Neural progenitor cell (in vitro differentiated cells): ENCODE measurements around the gene ADCY2. TPM values are rescaled to one million over a fixed set of nuclear protein-coding genes. Genes with fewer than 3 reads are reported as not detected.

Experiments used
- DNase-seq: peaks from one replicate; pipeline ENCODE4 v3.0.0-alpha.2; 2016; ENCODE audit warnings: low spot score
- H2AFZ ChIP-seq: fragments of 200-600 bp; sonication (generic); replicated peaks from 2 replicates; pipeline ENCODE4 v1.6.1; 2016; ENCODE audit warnings: antibody characterized with exemption
- H3F3A ChIP-seq: fragments of 200-600 bp; sonication (generic); 2 replicates; pipeline ENCODE4 v1.6.1; 2016; ENCODE audit warnings: antibody characterized with exemption, low read depth
- H3K27ac ChIP-seq: fragments of 200-600 bp; sonication (generic); 2 replicates; pipeline ENCODE4 v1.5.1; 2016; ENCODE audit warnings: mild to moderate bottlenecking
- H3K27me3 ChIP-seq: fragments of 200-600 bp; sonication (generic); 2 replicates; pipeline ENCODE4 v1.6.1; 2016; ENCODE audit warnings: mild to moderate bottlenecking, moderate library complexity
- H3K36me3 ChIP-seq: fragments of 200-600 bp; sonication (generic); 2 replicates; pipeline ENCODE4 v1.5.1; 2016
- H3K4me1 ChIP-seq: fragments of 200-600 bp; sonication (generic); 2 replicates; pipeline ENCODE4 v1.6.1; 2016; ENCODE audit warnings: mixed run types
- H3K4me2 ChIP-seq: fragments of 200-600 bp; sonication (generic); 2 replicates; pipeline ENCODE4 v1.6.1; 2016
- H3K4me3 ChIP-seq: fragments of 200-600 bp; sonication (generic); 2 replicates; pipeline ENCODE4 v1.5.1; 2016
- H3K79me2 ChIP-seq: fragments of 200-600 bp; sonication (generic); 2 replicates; pipeline ENCODE4 v1.6.1; 2016; ENCODE audit warnings: low read depth
- H3K9ac ChIP-seq: fragments of 200-600 bp; sonication (generic); 2 replicates; pipeline ENCODE4 v1.6.1; 2016
- H3K9me3 ChIP-seq: fragments of 200-600 bp; sonication (generic); 2 replicates; pipeline ENCODE4 v1.5.1; 2016; ENCODE audit warnings: low read depth
- H4K20me1 ChIP-seq: fragments of 200-600 bp; sonication (generic); 2 replicates; pipeline ENCODE4 v1.6.1; 2016; ENCODE audit warnings: low read depth
- H3K27ac Mint-ChIP-seq: 3 replicates; pipeline ENCODE4 v1.8.0; 2021; ENCODE audit warnings: mixed read lengths
- H3K27me3 Mint-ChIP-seq: 2 replicates; pipeline ENCODE4 v1.8.0; 2022; ENCODE audit warnings: low read depth, mild to moderate bottlenecking, inconsistent platforms, moderate library complexity, mixed read lengths; ENCODE audit not compliant: insufficient read depth
- H3K36me3 Mint-ChIP-seq: 3 replicates; pipeline ENCODE4 v1.8.0; 2021; ENCODE audit warnings: mixed read lengths
- H3K4me1 Mint-ChIP-seq: 3 replicates; pipeline ENCODE4 v1.8.0; 2021; ENCODE audit warnings: mixed read lengths
- H3K4me3 Mint-ChIP-seq: 3 replicates; pipeline ENCODE4 v1.8.0; 2021; ENCODE audit warnings: mild to moderate bottlenecking, moderate library complexity, mixed read lengths
- H3K9me3 Mint-ChIP-seq: 3 replicates; pipeline ENCODE4 v1.8.0; 2020; ENCODE audit warnings: mixed read lengths
- EZH2 ChIP-seq: fragments of 200-600 bp; sonication (generic); IDR thresholded peaks from 2 replicates; pipeline ENCODE4 v1.6.1; 2017; ENCODE audit warnings: antibody characterized with exemption, mild to moderate bottlenecking, moderate library complexity
- EZH2phosphoT487 ChIP-seq: fragments of 200-600 bp; sonication (generic); IDR thresholded peaks from 2 replicates; pipeline ENCODE4 v1.6.1; 2017; ENCODE audit warnings: antibody characterized with exemption
- total RNA-seq: library from RNA; depleted of rRNA; stranded (reverse); fragments of >200 nt; gene quantifications from 2 replicates; pipeline ENCODE4 v1.2.3, GENCODE V29; 2015; ENCODE audit warnings: low replicate concordance
- TF ChIP-seq, protein P1 (sequence below): fragments of 200-600 bp; sonication (generic); IDR thresholded peaks from 2 replicates; pipeline ENCODE4 v1.5.1; 2017; ENCODE audit warnings: antibody characterized with exemption, mild to moderate bottlenecking

The ADCY2 gene
- total RNA-seq, 1 donor from 2014 or later = 1.2 TPM

DNA sequence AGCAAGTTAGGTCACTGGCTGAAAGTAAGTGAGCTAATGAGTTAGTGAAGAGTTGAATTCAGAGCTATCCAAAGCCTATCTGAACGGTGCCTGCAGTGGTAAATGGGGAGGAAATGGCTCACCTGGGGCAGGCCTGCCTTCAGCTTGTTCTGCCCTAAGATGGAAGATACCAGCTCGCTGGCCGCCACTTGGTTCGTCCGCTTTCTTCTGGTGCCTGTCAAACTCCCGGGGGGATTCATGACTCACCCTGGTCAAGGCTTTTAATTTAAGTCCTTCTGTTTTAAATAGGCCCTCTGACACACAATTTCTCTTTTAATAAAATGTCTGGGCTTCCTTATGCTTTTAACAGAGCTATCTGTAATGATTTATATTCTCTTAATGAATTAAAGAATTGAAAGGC is 376.2 kb downstream of the ADCY2 start:
- H3K27ac Mint-ChIP-seq = no peak overlapping the region
- no peaks in the 10 kb centered on the region for H3F3A ChIP-seq
- no peaks in the 10 kb centered on the region for H3K36me3 Mint-ChIP-seq
- H3K79me2 ChIP-seq = no peaks in the 10 kb centered on the region
- H3K4me1 Mint-ChIP-seq = peaks cover 4% of the 10 kb centered on the region
- no peaks in the 10 kb centered on the region for H3K9me3 ChIP-seq
- no peak for TF ChIP-seq EZH2phosphoT487
- TF ChIP-seq EZH2 = no peak
- TF ChIP-seq, protein P1, sequence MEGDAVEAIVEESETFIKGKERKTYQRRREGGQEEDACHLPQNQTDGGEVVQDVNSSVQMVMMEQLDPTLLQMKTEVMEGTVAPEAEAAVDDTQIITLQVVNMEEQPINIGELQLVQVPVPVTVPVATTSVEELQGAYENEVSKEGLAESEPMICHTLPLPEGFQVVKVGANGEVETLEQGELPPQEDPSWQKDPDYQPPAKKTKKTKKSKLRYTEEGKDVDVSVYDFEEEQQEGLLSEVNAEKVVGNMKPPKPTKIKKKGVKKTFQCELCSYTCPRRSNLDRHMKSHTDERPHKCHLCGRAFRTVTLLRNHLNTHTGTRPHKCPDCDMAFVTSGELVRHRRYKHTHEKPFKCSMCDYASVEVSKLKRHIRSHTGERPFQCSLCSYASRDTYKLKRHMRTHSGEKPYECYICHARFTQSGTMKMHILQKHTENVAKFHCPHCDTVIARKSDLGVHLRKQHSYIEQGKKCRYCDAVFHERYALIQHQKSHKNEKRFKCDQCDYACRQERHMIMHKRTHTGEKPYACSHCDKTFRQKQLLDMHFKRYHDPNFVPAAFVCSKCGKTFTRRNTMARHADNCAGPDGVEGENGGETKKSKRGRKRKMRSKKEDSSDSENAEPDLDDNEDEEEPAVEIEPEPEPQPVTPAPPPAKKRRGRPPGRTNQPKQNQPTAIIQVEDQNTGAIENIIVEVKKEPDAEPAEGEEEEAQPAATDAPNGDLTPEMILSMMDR = no peak
- H3K27ac ChIP-seq = no peak overlapping the region
- H3K27me3 ChIP-seq = no peaks in the 10 kb centered on the region
- no peak overlapping the region for H3K4me3 Mint-ChIP-seq
- no peak overlapping the region for H3K4me3 ChIP-seq
- no peaks in the 10 kb centered on the region for H3K36me3 ChIP-seq
- H3K27me3 Mint-ChIP-seq = peaks cover 3% of the 10 kb centered on the region
- H4K20me1 ChIP-seq = no peaks in the 10 kb centered on the region
- H3K4me1 ChIP-seq = peaks cover 6% of the 10 kb centered on the region
- no peak overlapping the region for H2AFZ ChIP-seq
- no peak for DNase-seq
- H3K9me3 Mint-ChIP-seq = no peaks in the 10 kb centered on the region
- H3K4me2 ChIP-seq = no peak overlapping the region
- no peak overlapping the region for H3K9ac ChIP-seq

DNA sequence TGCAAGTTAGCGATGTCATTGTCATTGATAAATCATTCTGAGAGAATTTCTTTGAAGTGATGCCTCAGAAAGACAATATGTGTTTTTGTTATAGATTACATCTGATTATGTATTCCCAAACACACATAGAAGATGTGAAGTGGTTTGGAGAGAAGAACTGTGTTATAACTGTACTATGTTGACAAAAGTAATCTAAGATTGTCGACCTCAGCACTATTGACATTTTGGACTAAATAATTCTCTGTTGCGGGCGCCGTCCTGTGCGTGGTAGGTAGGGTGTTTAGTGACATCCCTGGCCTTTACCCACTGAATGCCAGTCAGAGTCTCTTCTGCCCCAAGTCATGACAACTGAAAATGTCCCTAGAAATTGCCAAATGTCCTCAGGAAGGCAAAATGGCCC is 377.2 kb downstream of the ADCY2 start:
- no peak for TF ChIP-seq EZH2
- TF ChIP-seq, protein P1 = no peak
- no peak for TF ChIP-seq EZH2phosphoT487
- Histone ChIP-seq H3F3A (no peaks in the 10 kb centered on the region), H2AFZ (no peak overlapping the region), H3K27ac (no peak overlapping the region), H3K79me2 (no peaks in the 10 kb centered on the region), H3K36me3 (no peaks in the 10 kb centered on the region), H3K4me1 (peaks cover 6% of the 10 kb centered on the region), H3K27me3 (no peaks in the 10 kb centered on the region), H3K4me3 (no peak overlapping the region), H4K20me1 (no peaks in the 10 kb centered on the region), H3K9ac (no peak overlapping the region), H3K9me3 (no peaks in the 10 kb centered on the region), H3K4me2 (no peak overlapping the region)
- H3K27me3 Mint-ChIP-seq = peaks cover 3% of the 10 kb centered on the region
- no peak overlapping the region for H3K27ac Mint-ChIP-seq
- H3K36me3 Mint-ChIP-seq = no peaks in the 10 kb centered on the region
- no peaks in the 10 kb centered on the region for H3K9me3 Mint-ChIP-seq
- peaks cover 4% of the 10 kb centered on the region for H3K4me1 Mint-ChIP-seq
- DNase-seq = no peak
- no peak overlapping the region for H3K4me3 Mint-ChIP-seq

DNA sequence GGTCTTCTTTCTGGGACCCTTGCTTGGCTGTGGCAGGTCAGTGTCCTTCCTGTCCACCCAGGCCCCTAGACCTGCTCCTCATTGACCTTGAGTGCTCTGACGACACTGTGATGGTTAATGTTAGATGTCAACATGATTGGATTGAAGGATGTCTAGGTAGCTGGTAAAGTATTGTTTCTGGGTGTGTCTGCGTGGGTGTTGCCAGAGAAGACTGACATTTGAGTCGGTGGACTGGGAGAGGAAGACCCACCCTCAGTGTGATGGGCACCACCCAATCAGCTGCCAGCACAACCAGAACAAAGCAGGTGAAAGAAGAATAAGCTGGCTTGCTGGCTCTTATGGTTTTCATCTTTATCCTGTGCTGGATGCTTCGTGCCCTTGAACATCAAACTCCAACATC is 380.5 kb downstream of the ADCY2 start:
- no peak overlapping the region for H3K27ac ChIP-seq
- peaks cover 19% of the 10 kb centered on the region for H3K4me1 Mint-ChIP-seq

More for the DNA sequence above, 380.5 kb downstream of the ADCY2 start:
- peaks cover 3% of the 10 kb centered on the region for H3K27me3 Mint-ChIP-seq
- Histone ChIP-seq H2AFZ (no peak overlapping the region), H4K20me1 (no peaks in the 10 kb centered on the region), H3F3A (no peaks in the 10 kb centered on the region), H3K4me2 (no peak overlapping the region), H3K27me3 (no peaks in the 10 kb centered on the region), H3K9me3 (no peaks in the 10 kb centered on the region), H3K4me3 (no peak overlapping the region), H3K4me1 (peaks cover 22% of the 10 kb centered on the region), H3K36me3 (no peaks in the 10 kb centered on the region), H3K9ac (no peak overlapping the region), H3K79me2 (no peaks in the 10 kb centered on the region)
- H3K27ac Mint-ChIP-seq = no peak overlapping the region
- no peak overlapping the region for H3K4me3 Mint-ChIP-seq
- no peak for DNase-seq
- H3K9me3 Mint-ChIP-seq = no peaks in the 10 kb centered on the region
- no peaks in the 10 kb centered on the region for H3K36me3 Mint-ChIP-seq
- no peak for TF ChIP-seq EZH2
- TF ChIP-seq, protein P1 = no peak
